CD4-positive, alpha-beta T cell treated with Interleukin-12 subunit alpha and Interleukin-12 subunit beta, for 1 hour (primary cell): ENCODE measurements around the gene NUDT6.
A peak's percentile ranks its signal among the peaks of the same experiment; 100 is the strongest.

Experiments used
- DNase-seq: peaks from one replicate; pipeline ENCODE4 v3.0.0-alpha.2; 2020

The NUDT6 gene

GRCh38 chr4:122921971-122922876 lies at the start of gene NUDT6:
Gene NUDT6 (minus strand): TSS chr4:122922597. CDS start chr4:122922572, 25 bp downstream.
- peak; percentile 33 for DNase-seq

GRCh38 chr4:122968227-122968812 lies 45.9 kb upstream of the NUDT6 start:
- DNase-seq = no peak

GRCh38 chr4:122967231-122967630 lies 44.8 kb upstream of the NUDT6 start:
- DNase-seq = no peak

- DNase-seq = no peak
These were observed 43.8 kb upstream of the NUDT6 start for GRCh38 chr4:122966201-122966600.

- DNase-seq = no peak
These were observed 40.8 kb upstream of the NUDT6 start for GRCh38 chr4:122963216-122963615.

GRCh38 chr4:122960611-122961000 lies 38.2 kb upstream of the NUDT6 start:
- no peak for DNase-seq

- DNase-seq = no peak
These were observed 37.7 kb upstream of the NUDT6 start for GRCh38 chr4:122959981-122960610.

GRCh38 chr4:122959441-122959840 lies 37.0 kb upstream of the NUDT6 start:
- no peak for DNase-seq

- no peak for DNase-seq
These were observed 36.1 kb upstream of the NUDT6 start for GRCh38 chr4:122958505-122958904.

GRCh38 chr4:122953924-122954323 lies 31.5 kb upstream of the NUDT6 start:
- no peak for DNase-seq

GRCh38 chr4:122952028-122952427 lies 29.6 kb upstream of the NUDT6 start:
- DNase-seq = no peak

- no peak for DNase-seq
These were observed 26.3 kb upstream of the NUDT6 start for GRCh38 chr4:122948671-122949070.

GRCh38 chr4:122946142-122946541 lies 23.7 kb upstream of the NUDT6 start:
- no peak for DNase-seq

GRCh38 chr4:122945136-122945535 lies 22.7 kb upstream of the NUDT6 start:
- peak; percentile 56 for DNase-seq

- DNase-seq = no peak
These were observed 10.4 kb upstream of the NUDT6 start for GRCh38 chr4:122932763-122933162.

GRCh38 chr4:122930862-122931261 lies 8.5 kb upstream of the NUDT6 start:
- peak; percentile 6 for DNase-seq

GRCh38 chr4:122928930-122929329 lies 6.5 kb upstream of the NUDT6 start:
- no peak for DNase-seq

- DNase-seq = peak; percentile 88
These were observed 597 bp upstream of the NUDT6 start for GRCh38 chr4:122922877-122923511.

- DNase-seq = no peak
These were observed 1.1 kb downstream of the NUDT6 start for GRCh38 chr4:122921300-122921699.

- DNase-seq = no peak
These were observed 1.9 kb downstream of the NUDT6 start for GRCh38 chr4:122920473-122920872.

GRCh38 chr4:122917731-122918130 lies 4.7 kb downstream of the NUDT6 start:
- DNase-seq = no peak

- DNase-seq = no peak
These were observed 7.5 kb downstream of the NUDT6 start for GRCh38 chr4:122914938-122915337.

- DNase-seq = peak; percentile 68
These were observed 8.0 kb downstream of the NUDT6 start for GRCh38 chr4:122914292-122914904.
